Measurements from ENCODE around the gene FIBIN.
"Not testable (repeated sequence)": the region's sequence is repeated elsewhere in the genome, so short reads cannot be mapped to it uniquely, and the experiment has no call there.

The FIBIN gene

DNA sequence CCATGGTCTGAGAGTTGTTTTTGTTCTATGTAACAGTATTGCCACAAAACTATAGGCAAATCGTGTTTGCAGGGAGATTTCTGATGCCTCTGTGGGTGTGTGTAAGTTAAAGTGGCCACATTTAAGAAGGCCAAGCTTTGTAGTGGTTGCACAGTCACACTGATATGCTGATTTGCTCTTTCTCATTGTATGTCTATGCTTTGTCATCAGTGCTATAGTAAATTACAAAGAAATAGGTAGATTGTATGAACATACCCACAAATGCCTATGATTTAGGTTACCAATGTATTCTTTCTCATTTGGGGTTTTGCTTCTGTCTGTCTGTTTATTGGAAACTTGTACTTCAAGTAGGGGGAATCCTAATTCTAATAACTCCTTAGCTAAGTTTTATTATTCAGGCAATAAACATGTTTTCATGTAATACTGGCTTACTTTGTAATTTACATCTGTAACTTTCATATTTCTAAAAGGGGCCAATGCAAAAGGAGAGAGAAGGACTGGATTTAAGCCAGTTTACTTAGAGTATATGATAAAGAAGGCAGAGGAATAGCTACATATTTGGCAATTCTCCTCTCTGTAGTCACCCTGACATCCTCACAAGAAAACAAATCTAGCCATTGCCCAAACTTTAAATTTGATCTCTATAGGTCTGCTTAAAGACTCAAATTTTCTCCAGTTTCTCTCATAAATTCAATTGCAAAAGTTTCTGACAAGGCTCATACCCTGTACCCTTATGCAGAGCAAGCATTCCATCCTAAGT is 2.0 kb downstream of the FIBIN start:
- no peaks in the 10 kb centered on the region for H3K36me3 ChIP-seq
- TF ChIP-seq, protein P1, sequence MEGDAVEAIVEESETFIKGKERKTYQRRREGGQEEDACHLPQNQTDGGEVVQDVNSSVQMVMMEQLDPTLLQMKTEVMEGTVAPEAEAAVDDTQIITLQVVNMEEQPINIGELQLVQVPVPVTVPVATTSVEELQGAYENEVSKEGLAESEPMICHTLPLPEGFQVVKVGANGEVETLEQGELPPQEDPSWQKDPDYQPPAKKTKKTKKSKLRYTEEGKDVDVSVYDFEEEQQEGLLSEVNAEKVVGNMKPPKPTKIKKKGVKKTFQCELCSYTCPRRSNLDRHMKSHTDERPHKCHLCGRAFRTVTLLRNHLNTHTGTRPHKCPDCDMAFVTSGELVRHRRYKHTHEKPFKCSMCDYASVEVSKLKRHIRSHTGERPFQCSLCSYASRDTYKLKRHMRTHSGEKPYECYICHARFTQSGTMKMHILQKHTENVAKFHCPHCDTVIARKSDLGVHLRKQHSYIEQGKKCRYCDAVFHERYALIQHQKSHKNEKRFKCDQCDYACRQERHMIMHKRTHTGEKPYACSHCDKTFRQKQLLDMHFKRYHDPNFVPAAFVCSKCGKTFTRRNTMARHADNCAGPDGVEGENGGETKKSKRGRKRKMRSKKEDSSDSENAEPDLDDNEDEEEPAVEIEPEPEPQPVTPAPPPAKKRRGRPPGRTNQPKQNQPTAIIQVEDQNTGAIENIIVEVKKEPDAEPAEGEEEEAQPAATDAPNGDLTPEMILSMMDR (IDR thresholded peaks at IDR 0.05; ENCODE audit: low read depth, low read length) = no peak
- H3K4me3 ChIP-seq (ENCODE audit: low read depth, low read length) = no peak overlapping the region
- H3K27me3 ChIP-seq = no peaks in the 10 kb centered on the region
- no peaks in the 10 kb centered on the region for H3K9me3 ChIP-seq
- H3K4me1 ChIP-seq = no peaks in the 10 kb centered on the region
- DNase-seq = no peak

DNA sequence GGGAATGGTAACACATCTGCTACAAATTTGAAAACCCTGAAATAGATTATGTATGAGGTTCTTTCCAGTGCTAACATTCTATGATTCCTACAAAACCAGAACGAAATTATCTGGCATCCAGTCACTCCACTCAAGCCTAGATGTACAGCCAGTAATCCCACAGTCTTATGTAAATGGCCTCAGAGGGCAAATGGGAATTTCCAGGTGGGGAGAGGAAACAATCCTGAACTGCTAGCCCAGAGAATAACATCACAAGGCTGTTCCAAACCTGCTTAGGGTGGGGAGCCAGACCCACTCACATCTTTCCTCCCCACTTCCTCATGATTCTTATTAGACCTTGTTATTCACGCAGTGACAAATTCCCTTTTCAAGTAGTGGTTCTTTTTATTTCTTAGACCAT is 3.5 kb downstream of the FIBIN start:
- no peaks in the 10 kb centered on the region for H3K36me3 ChIP-seq
- no peaks in the 10 kb centered on the region for H3K27me3 ChIP-seq
- no peaks in the 10 kb centered on the region for H3K4me1 ChIP-seq
- H3K4me3 ChIP-seq (ENCODE audit: low read depth, low read length) = no peak overlapping the region
- DNase-seq = no peak
- no peaks in the 10 kb centered on the region for H3K9me3 ChIP-seq
- TF ChIP-seq, protein P1 (IDR thresholded peaks at IDR 0.05; ENCODE audit: low read depth, low read length) = no peak

DNA sequence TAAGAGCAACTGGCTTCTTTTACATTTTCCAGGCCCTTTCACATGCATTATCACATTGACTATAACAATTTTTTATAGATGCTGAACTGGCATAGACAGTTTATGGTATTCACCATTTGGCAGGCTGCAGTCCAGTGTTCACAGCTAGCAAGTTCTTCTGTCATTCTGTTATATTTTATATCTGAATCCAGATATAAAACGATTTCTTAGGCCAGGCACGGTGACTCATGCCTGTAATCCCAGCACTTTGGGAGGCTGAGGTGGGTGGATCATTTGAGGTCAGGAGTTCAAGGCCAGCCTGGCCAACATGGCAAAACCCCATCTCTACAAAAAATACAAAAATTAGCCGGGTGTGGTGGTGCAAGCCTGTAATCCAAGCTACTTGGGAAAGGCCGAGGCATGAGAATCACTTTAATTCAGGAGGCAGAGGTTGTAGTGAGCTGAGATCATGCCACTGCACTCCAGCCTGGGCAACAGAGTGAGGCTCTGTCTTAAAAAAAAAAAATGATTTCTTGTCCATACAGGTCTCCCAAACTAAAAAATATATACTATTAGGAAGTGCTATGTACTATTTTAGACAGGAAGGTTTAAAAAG is 7.3 kb downstream of the FIBIN start:
- H3K27me3 ChIP-seq, DNase-seq, H3K4me1 ChIP-seq: not testable (repeated sequence)

DNA sequence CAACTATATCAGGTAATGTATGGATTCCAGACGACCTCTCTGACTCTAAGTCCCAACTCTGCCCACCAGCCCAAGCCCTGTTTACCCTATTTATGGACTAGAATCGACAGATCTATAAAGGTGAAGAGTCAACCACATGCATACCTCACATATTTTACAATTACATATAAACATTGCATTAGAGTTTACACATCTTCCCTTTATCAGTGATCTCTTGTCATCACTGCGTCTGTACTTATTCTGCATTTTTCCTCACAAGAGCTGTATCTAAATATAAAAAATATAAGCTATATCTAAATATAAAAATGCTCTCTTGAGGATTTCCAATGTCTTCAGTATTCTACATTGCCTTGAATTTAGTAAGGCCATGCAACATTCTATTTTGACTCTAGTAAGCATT is 8.5 kb downstream of the FIBIN start:
- Histone ChIP-seq H3K4me1 (no peaks in the 10 kb centered on the region), H3K36me3 (no peaks in the 10 kb centered on the region), H3K9me3 (no peaks in the 10 kb centered on the region), H3K4me3 (ENCODE audit: low read depth, low read length) (no peak overlapping the region), H3K27me3 (no peaks in the 10 kb centered on the region)
- TF ChIP-seq, protein P1 (IDR thresholded peaks at IDR 0.05; ENCODE audit: low read depth, low read length) = no peak
- no peak for DNase-seq

More for the DNA sequence above, 7.3 kb downstream of the FIBIN start:
- H3K4me3 ChIP-seq (ENCODE audit: low read depth, low read length); H3K36me3 ChIP-seq; H3K9me3 ChIP-seq: not testable (repeated sequence)

DNA sequence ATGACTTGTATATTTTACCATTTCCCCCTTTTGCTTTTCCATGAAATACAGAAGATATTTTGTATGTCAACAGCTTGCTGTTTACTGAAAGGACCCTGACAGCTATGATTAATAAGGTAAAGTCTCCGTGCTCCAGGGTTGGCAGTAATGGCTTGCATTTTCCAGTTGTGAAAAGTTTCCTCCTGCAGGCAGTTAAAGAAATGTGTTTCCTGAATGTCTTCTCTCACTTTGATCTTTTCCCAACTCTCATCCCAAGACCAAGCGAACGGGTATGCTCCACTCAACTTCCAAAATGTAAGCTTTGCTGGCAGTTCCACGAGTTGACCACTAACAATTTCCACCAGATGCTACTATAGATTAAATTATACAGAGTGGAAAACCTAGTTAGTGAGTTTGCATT is 8.9 kb downstream of the FIBIN start:
- no peak overlapping the region for H3K4me3 ChIP-seq (ENCODE audit: low read depth, low read length)
- no peaks in the 10 kb centered on the region for H3K27me3 ChIP-seq

DNA sequence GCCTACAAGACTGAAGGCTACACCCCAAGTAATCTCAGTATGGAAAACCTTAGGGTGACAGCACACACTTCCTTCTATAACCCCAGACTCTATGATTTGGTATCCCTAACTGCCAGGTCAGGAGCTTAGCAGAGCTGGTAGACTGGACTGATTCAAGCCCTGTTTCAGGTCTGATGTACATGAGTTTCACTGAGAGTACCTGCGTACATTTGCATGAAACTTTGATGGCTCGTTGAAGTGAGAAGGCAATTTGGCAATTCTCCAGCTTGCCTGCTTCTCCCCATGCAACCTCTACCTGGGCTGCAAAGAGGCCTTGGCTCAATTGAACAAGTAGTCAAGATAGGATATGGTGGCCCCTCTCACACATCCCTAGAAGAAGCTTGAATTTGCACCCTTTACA is 10.2 kb downstream of the FIBIN start:
- H3K4me1 ChIP-seq = no peaks in the 10 kb centered on the region
- H3K4me3 ChIP-seq (ENCODE audit: low read depth, low read length) = no peak overlapping the region
- no peaks in the 10 kb centered on the region for H3K36me3 ChIP-seq
- H3K27me3 ChIP-seq = no peaks in the 10 kb centered on the region
- DNase-seq = no peak
- no peaks in the 10 kb centered on the region for H3K9me3 ChIP-seq
- TF ChIP-seq, protein P1 (IDR thresholded peaks at IDR 0.05; ENCODE audit: low read depth, low read length) = no peak

More for the DNA sequence above, 8.9 kb downstream of the FIBIN start:
- no peaks in the 10 kb centered on the region for H3K9me3 ChIP-seq
- no peaks in the 10 kb centered on the region for H3K36me3 ChIP-seq
- TF ChIP-seq, protein P1 (IDR thresholded peaks at IDR 0.05; ENCODE audit: low read depth, low read length) = no peak
- no peaks in the 10 kb centered on the region for H3K4me1 ChIP-seq
- no peak for DNase-seq

Data from BE2C (cell line).